ENCODE results near the gene STON2. TPM values are rescaled to one million over a fixed set of nuclear protein-coding genes. Genes with fewer than 3 reads are reported as not detected.

STON2 gene
- polyA plus RNA-seq, 1 experiment = not detected

DNA sequence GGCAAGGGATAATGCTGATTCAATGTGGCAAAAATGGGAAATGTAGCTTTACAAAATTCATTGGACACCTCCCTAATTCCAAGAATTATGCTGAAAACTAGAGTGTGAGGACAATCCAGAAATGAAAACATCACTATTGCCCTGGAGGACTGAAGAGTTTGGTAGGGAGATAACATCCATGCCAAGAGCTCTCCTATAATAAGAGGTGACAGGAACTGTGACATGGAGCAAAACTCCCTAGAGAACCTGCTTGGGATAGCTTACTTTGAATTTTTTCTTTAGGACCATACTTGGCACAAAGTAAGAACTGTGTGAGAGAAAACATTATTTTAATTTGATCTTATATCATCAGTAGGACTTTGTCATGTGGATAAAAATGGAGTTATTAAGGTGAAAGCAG is 48.9 kb downstream of the STON2 start:
- ChIA-PET POLR2A (no interaction called here), CTCF (no interaction called here)
- TF ChIP-seq, protein P1, sequence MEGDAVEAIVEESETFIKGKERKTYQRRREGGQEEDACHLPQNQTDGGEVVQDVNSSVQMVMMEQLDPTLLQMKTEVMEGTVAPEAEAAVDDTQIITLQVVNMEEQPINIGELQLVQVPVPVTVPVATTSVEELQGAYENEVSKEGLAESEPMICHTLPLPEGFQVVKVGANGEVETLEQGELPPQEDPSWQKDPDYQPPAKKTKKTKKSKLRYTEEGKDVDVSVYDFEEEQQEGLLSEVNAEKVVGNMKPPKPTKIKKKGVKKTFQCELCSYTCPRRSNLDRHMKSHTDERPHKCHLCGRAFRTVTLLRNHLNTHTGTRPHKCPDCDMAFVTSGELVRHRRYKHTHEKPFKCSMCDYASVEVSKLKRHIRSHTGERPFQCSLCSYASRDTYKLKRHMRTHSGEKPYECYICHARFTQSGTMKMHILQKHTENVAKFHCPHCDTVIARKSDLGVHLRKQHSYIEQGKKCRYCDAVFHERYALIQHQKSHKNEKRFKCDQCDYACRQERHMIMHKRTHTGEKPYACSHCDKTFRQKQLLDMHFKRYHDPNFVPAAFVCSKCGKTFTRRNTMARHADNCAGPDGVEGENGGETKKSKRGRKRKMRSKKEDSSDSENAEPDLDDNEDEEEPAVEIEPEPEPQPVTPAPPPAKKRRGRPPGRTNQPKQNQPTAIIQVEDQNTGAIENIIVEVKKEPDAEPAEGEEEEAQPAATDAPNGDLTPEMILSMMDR (IDR thresholded peaks at IDR 0.05; ENCODE audit: low read depth, low read length) = no peak
- Histone ChIP-seq H3K9me3 (ENCODE audit: control insufficient read depth, insufficient read depth, low read length) (peaks cover 4% of the 10 kb centered on the region; the same call in 1 of the 2 replicates), H3K27me3 (ENCODE audit: control insufficient read depth, insufficient read depth, low read length) (no peaks in the 10 kb centered on the region), H3K27ac (ENCODE audit: low read depth, low read length) (no peak overlapping the region), H3K4me3 (ENCODE audit: low read depth, low read length) (no peak overlapping the region)
- no peak for DNase-seq (ENCODE audit: low read depth, low spot score)

DNA sequence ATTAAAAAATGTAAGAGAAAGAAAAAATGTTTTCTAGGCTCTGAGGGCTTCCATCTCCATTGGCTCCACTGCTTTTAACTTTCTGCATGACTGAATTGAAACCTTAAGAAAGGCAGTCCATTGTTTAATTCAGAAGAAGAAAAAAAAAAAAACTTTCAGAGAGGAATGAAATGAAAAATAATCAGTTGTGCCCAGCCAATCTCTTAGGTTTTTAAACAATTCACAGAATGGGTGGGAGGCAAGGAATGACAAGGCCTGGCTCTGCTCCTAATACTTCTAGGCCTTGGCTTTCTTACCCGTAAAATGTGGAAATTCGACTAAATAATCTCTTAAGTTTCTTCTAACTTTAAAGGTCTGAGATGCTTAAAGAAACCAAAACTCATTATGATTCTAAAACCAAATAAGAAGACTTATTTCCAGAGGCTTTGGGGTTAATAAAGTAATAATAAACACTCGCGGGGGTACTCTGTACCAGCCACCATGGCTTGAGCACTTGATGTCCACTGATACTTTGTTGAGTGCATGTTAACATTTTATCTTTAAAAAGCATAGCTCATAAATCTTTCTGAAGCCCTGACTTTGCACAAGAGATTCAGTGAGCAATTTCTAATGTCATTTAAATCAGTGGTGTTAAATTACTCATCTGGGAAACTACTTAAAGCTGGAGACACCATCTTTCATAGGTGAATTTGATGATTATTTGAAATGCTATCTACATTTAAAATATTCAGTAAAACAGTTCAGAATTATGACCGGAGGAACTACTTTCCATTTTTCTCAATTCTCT is 49.6 kb downstream of the STON2 start:
- CTCF ChIA-PET = no interaction called here
- no peak for DNase-seq (ENCODE audit: low read depth, low spot score)
- TF ChIP-seq, protein P1 (IDR thresholded peaks at IDR 0.05; ENCODE audit: low read depth, low read length) = no peak
- H3K27me3 ChIP-seq (ENCODE audit: control insufficient read depth, insufficient read depth, low read length) = no peaks in the 10 kb centered on the region
- peaks cover 4% of the 10 kb centered on the region; the same call in 1 of the 2 replicates for H3K9me3 ChIP-seq (ENCODE audit: control insufficient read depth, insufficient read depth, low read length)
- no peak overlapping the region for H3K4me3 ChIP-seq (ENCODE audit: low read depth, low read length)
- H3K27ac ChIP-seq (ENCODE audit: low read depth, low read length) = no peak overlapping the region
- POLR2A ChIA-PET = no interaction called here

DNA sequence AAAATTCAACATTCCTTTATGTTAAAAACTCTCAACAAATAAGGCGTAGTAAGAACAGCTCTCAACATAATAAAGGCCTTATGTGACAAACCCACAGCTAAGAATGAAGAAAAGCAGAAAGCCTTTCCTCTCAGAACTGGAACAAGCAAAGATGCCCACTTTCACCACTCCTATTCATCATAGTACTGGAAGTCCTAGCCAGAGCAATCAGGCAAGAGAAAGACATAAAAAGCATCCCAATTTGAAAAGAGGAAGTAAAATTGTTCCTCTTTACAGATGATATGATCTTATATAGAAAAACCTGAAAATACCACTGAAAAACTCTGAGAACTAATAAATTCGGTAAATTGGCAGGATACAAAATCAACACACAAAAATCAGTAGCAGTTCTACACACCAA is 52.1 kb downstream of the STON2 start:
- Histone ChIP-seq H3K27ac (ENCODE audit: low read depth, low read length) (no peak overlapping the region), H3K9me3 (ENCODE audit: control insufficient read depth, insufficient read depth, low read length) (no peaks in the 10 kb centered on the region), H3K27me3 (ENCODE audit: control insufficient read depth, insufficient read depth, low read length) (no peaks in the 10 kb centered on the region), H3K4me3 (ENCODE audit: low read depth, low read length) (no peak overlapping the region)
- DNase-seq (ENCODE audit: low read depth, low spot score) = no peak
- ChIA-PET CTCF (no interaction called here), POLR2A (no interaction called here)
- TF ChIP-seq, protein P1 (IDR thresholded peaks at IDR 0.05; ENCODE audit: low read depth, low read length) = no peak

DNA sequence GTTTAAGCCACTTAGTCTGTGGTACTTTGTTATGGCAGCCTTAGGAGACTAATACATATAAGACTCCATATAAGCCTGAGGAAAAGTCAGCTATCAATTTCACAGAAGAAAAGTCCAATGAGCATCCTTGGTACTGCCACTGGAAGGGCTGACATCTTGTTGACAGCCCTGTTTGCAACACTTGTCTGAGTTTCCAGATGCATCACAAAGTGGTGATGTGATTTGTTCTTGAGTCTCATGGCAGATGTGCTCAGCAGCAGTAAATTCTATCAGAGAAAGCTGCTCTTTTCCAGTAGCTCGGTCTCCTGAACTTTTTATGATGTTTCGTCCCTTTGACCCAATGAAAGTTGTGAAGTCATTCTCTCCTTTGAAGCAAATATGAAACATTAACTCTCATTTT is 54.3 kb downstream of the STON2 start:
- TF ChIP-seq, protein P1 (IDR thresholded peaks at IDR 0.05; ENCODE audit: low read depth, low read length) = no peak
- ChIA-PET CTCF (no interaction called here), POLR2A (no interaction called here)

DNA sequence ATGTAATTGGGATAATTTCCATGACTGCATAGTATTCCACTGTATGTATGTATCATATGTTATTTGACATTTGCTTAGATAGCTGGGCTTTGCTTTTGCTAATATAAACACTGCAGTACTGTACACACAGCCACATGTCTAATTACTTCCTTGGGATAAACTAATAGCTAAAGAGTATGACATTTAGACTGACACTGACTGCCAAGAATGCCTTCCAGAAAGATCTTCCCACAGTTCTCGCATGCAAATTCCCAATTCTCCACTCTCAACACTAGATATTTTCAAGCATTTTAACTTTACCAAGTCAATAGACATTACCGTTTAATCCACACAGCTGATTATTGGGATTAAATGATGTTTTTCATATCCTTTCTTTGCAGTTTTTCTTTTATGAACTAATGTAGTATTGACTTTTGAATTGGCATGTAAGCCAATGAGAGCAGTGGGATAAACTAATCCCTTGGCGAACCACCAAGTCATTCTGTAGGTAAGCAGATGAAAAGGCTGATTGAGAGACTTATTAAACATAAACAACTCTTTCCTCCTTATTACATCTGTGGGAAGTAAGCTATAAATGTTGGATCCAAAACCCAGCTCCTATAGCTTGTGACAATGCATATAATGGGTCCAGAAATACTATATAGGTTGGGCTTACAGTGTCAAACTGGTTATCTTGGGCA is 55.5 kb downstream of the STON2 start:
- H3K9me3 ChIP-seq (ENCODE audit: control insufficient read depth, insufficient read depth, low read length) = no peaks in the 10 kb centered on the region
- POLR2A ChIA-PET = no interaction called here
- H3K4me3 ChIP-seq (ENCODE audit: low read depth, low read length) = no peak overlapping the region
- no peak overlapping the region for H3K27ac ChIP-seq (ENCODE audit: low read depth, low read length)
- H3K27me3 ChIP-seq (ENCODE audit: control insufficient read depth, insufficient read depth, low read length) = no peaks in the 10 kb centered on the region
- no peak for DNase-seq (ENCODE audit: low read depth, low spot score)
- TF ChIP-seq, protein P1 (IDR thresholded peaks at IDR 0.05; ENCODE audit: low read depth, low read length) = no peak
- CTCF ChIA-PET = no interaction called here

More for the DNA sequence above, 54.3 kb downstream of the STON2 start:
- H3K27ac ChIP-seq (ENCODE audit: low read depth, low read length) = no peak overlapping the region
- H3K9me3 ChIP-seq (ENCODE audit: control insufficient read depth, insufficient read depth, low read length) = no peaks in the 10 kb centered on the region
- no peaks in the 10 kb centered on the region for H3K27me3 ChIP-seq (ENCODE audit: control insufficient read depth, insufficient read depth, low read length)
- no peak overlapping the region for H3K4me3 ChIP-seq (ENCODE audit: low read depth, low read length)
- DNase-seq (ENCODE audit: low read depth, low spot score) = no peak

Measured in AG04450 (cell line).